ENCODE measurements around the gene UNKL.

The UNKL gene

GRCh38 chr16:1403036-1403435 lies 11.5 kb downstream of the UNKL start:
- TF ChIP-seq CTCF (IDR thresholded peaks at IDR 0.05; ENCODE audit: extremely low read depth, insufficient read depth, missing control alignments), result no peak
- in situ Hi-C loops (cut with MboI; ENCODE audit: low pct_unique_long_range_greater_than_20kb, low sequenced_read_pairs, unreplicated experiment), result no loop called here
- DNase-seq (ENCODE audit: low spot score), result no peak

GRCh38 chr16:1401758-1402154 lies 12.7 kb downstream of the UNKL start:
- no peak for DNase-seq (ENCODE audit: low spot score)
- no peak for TF ChIP-seq CTCF (IDR thresholded peaks at IDR 0.05; ENCODE audit: extremely low read depth, insufficient read depth, missing control alignments)
- in situ Hi-C loops (cut with MboI; ENCODE audit: low pct_unique_long_range_greater_than_20kb, low sequenced_read_pairs, unreplicated experiment), result no loop called here

DNA sequence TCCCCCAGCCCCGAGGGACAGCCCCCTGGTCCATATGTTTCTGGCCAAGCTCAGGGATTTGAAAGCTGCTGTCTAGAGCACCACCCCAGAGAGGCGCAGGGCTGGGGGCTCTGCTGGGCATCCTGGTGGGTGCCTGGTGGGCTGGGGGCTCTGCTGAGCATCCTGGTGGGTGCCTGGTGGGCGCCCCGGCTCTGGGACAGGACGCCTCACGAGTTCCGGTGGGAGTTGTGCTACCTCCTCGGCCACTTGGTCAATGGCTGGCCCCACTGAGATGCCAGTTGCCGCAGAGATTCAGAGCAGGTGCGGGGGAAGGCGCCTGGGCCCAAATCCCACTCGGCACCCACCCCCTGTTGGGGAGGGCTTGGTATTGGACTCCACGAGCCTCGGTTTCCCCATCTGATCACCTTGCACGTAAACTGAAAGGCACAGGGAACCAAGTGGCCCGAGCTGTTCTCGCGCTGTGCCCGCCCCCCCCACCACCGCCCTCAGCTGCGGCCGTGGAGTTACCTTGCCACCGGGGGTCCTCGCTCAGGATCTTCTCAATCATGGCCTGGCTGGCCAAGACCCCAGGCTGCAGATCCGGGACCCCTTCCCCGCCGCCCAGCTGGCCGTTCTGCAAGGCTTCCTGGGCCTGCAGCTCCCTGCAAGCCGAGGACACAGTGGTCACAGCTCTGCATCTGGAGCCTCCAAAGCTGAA lies 13.3 kb downstream of the UNKL start:
- no peak for TF ChIP-seq CTCF (IDR thresholded peaks at IDR 0.05; ENCODE audit: extremely low read depth, insufficient read depth, missing control alignments)
- DNase-seq (ENCODE audit: low spot score), result no peak
- in situ Hi-C loops (cut with MboI; ENCODE audit: low pct_unique_long_range_greater_than_20kb, low sequenced_read_pairs, unreplicated experiment), result no loop called here

GRCh38 chr16:1398826-1399581 lies 15.5 kb downstream of the UNKL start:
- in situ Hi-C loops (cut with MboI; ENCODE audit: low pct_unique_long_range_greater_than_20kb, low sequenced_read_pairs, unreplicated experiment), result no loop called here
- DNase-seq (ENCODE audit: low spot score), result no peak
- no peak for TF ChIP-seq CTCF (IDR thresholded peaks at IDR 0.05; ENCODE audit: extremely low read depth, insufficient read depth, missing control alignments)

- no peak for DNase-seq (ENCODE audit: low spot score)
- in situ Hi-C loops (cut with MboI; ENCODE audit: low pct_unique_long_range_greater_than_20kb, low sequenced_read_pairs, unreplicated experiment), result no loop called here
- no peak for TF ChIP-seq CTCF (IDR thresholded peaks at IDR 0.05; ENCODE audit: extremely low read depth, insufficient read depth, missing control alignments)
Observed at GRCh38 chr16:1398351-1398750, 16.2 kb downstream of the UNKL start.

DNA sequence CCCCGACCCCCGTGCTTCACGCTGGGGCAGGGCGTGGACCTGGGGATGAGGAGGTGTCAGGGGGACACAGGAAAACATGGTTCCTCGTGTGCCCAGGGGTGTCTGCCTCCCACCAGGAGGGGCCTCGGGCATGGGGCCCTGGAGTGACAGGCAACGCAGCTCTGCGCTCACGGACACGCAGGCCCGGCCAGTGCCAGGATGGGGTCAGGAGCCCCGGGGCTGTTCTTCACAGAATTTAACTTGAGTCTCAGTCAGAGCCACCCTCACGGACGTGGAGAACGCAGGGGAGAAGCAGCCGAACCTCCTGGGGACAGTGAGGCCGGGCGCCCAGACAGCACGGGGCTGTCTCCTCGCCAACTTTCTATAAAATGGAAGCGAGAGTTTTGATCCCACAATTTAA lies 16.7 kb downstream of the UNKL start:
- in situ Hi-C loops (cut with MboI; ENCODE audit: low pct_unique_long_range_greater_than_20kb, low sequenced_read_pairs, unreplicated experiment), result no loop called here
- DNase-seq (ENCODE audit: low spot score), result no peak
- TF ChIP-seq CTCF (IDR thresholded peaks at IDR 0.05; ENCODE audit: extremely low read depth, insufficient read depth, missing control alignments), result no peak

Measured in GM13977 (cell line).